Measurements from ENCODE around the gene WDR7. TPM values are rescaled to one million over a fixed set of nuclear protein-coding genes. Genes with fewer than 3 reads are reported as not detected.

WDR7 gene
- total and polyA plus RNA-seq, 4 donors: 3.7 to 42.7 (median 19.0) TPM

GRCh38 chr18:57054891-57055290 lies 403.7 kb downstream of the WDR7 start:
- Histone ChIP-seq H3K27ac (ENCODE audit: low read depth in 1 of 2, low read length in 1 of 2) (no peak overlapping the region), H3K4me3 (no peak overlapping the region), H3K4me1 (ENCODE audit: control insufficient read depth in 5 of 5, insufficient read depth in 5 of 5, low read length in 5 of 5) (no peaks in the 10 kb centered on the region), H3K36me3 (ENCODE audit: control insufficient read depth in 4 of 4, insufficient read depth in 4 of 4, low read length in 4 of 4) (no peaks in the 10 kb centered on the region), H3K27me3 (ENCODE audit: control insufficient read depth in 3 of 3, insufficient read depth in 3 of 3, low read length in 2 of 3) (peaks cover 0 to 5% (median 0%) of the 10 kb centered on the region in 3 donors), H3K9ac (ENCODE audit: insufficient read depth in 1 of 2, low read length in 2 of 2) (no peak overlapping the region), H3K9me3 (ENCODE audit: control insufficient read depth in 4 of 4, insufficient read depth in 3 of 4, low read length in 3 of 4) (peaks cover 0 to 3% (median 0%) of the 10 kb centered on the region in 4 donors)
- ATAC-seq (ENCODE audit: insufficient read depth, low FRiP score): no peak
- DNase-seq: no peak
- 63 to 68% methylated on average over 3 of the region's 3 CpGs for WGBS, 2 donors
- no peak for TF ChIP-seq CTCF (IDR thresholded peaks at IDR 0.05; ENCODE audit: control extremely low read depth, extremely low read depth)

GRCh38 chr18:57057890-57058289 lies 406.7 kb downstream of the WDR7 start:
- Histone ChIP-seq H3K4me3 (no peak overlapping the region), H3K27ac (ENCODE audit: low read depth in 1 of 2, low read length in 1 of 2) (no peak overlapping the region), H3K4me1 (ENCODE audit: control insufficient read depth in 5 of 5, insufficient read depth in 5 of 5, low read length in 5 of 5) (no peaks in the 10 kb centered on the region), H3K27me3 (ENCODE audit: control insufficient read depth in 3 of 3, insufficient read depth in 3 of 3, low read length in 2 of 3) (peaks cover 0 to 5% (median 4%) of the 10 kb centered on the region in 3 donors), H3K9me3 (ENCODE audit: control insufficient read depth in 4 of 4, insufficient read depth in 3 of 4, low read length in 3 of 4) (peaks cover 0 to 5% (median 0%) of the 10 kb centered on the region in 4 donors), H3K36me3 (ENCODE audit: control insufficient read depth in 4 of 4, insufficient read depth in 4 of 4, low read length in 4 of 4) (no peaks in the 10 kb centered on the region), H3K9ac (ENCODE audit: insufficient read depth in 1 of 2, low read length in 2 of 2) (no peak overlapping the region)
- ATAC-seq (ENCODE audit: insufficient read depth, low FRiP score) (no peak), DNase-seq (no peak)
- TF ChIP-seq CTCF (IDR thresholded peaks at IDR 0.05; ENCODE audit: control extremely low read depth, extremely low read depth): no peak
- 71 to 80% methylated on average over 6 of the region's 6 CpGs for WGBS, 2 donors

- Histone ChIP-seq H3K4me1 (ENCODE audit: control insufficient read depth in 5 of 5, insufficient read depth in 5 of 5, low read length in 5 of 5) (no peaks in the 10 kb centered on the region), H3K36me3 (ENCODE audit: control insufficient read depth in 4 of 4, insufficient read depth in 4 of 4, low read length in 4 of 4) (no peaks in the 10 kb centered on the region), H3K9me3 (ENCODE audit: control insufficient read depth in 4 of 4, insufficient read depth in 3 of 4, low read length in 3 of 4) (peaks cover 0 to 7% (median 0%) of the 10 kb centered on the region in 4 donors), H3K27ac (ENCODE audit: low read depth in 1 of 2, low read length in 1 of 2) (no peak overlapping the region), H3K4me3 (no peak overlapping the region), H3K27me3 (ENCODE audit: control insufficient read depth in 3 of 3, insufficient read depth in 3 of 3, low read length in 2 of 3) (peaks cover 0 to 5% (median 4%) of the 10 kb centered on the region in 3 donors), H3K9ac (ENCODE audit: insufficient read depth in 1 of 2, low read length in 2 of 2) (no peak overlapping the region)
- TF ChIP-seq CTCF (IDR thresholded peaks at IDR 0.05; ENCODE audit: control extremely low read depth, extremely low read depth): no peak
- DNase-seq (no peak), ATAC-seq (ENCODE audit: insufficient read depth, low FRiP score) (no peak)
- 74 to 81% methylated on average over 4 of the region's 4 CpGs for WGBS, 2 donors
These were observed 407.6 kb downstream of the WDR7 start for GRCh38 chr18:57058734-57059133.

GRCh38 chr18:57059366-57059765 lies 408.2 kb downstream of the WDR7 start:
- no peak for ATAC-seq (ENCODE audit: insufficient read depth, low FRiP score)
- Histone ChIP-seq H3K9me3 (ENCODE audit: control insufficient read depth in 4 of 4, insufficient read depth in 3 of 4, low read length in 3 of 4) (peaks cover 0 to 7% (median 0%) of the 10 kb centered on the region in 4 donors), H3K27ac (ENCODE audit: low read depth in 1 of 2, low read length in 1 of 2) (no peak overlapping the region), H3K9ac (ENCODE audit: insufficient read depth in 1 of 2, low read length in 2 of 2) (no peak overlapping the region), H3K36me3 (ENCODE audit: control insufficient read depth in 4 of 4, insufficient read depth in 4 of 4, low read length in 4 of 4) (no peaks in the 10 kb centered on the region), H3K4me3 (no peak overlapping the region), H3K4me1 (ENCODE audit: control insufficient read depth in 5 of 5, insufficient read depth in 5 of 5, low read length in 5 of 5) (no peaks in the 10 kb centered on the region), H3K27me3 (ENCODE audit: control insufficient read depth in 3 of 3, insufficient read depth in 3 of 3, low read length in 2 of 3) (peaks cover 0 to 5% (median 4%) of the 10 kb centered on the region in 3 donors)
- 80 to 90% methylated on average over 5 of the region's 5 CpGs for WGBS, 2 donors
- DNase-seq: no peak
- no peak for TF ChIP-seq CTCF (IDR thresholded peaks at IDR 0.05; ENCODE audit: control extremely low read depth, extremely low read depth)

All from lung (tissue), 12 donors.